ENCODE data around the gene GMPPB.
A peak's percentile ranks its signal among the peaks of the same experiment; 100 is the strongest.

The GMPPB gene

DNA sequence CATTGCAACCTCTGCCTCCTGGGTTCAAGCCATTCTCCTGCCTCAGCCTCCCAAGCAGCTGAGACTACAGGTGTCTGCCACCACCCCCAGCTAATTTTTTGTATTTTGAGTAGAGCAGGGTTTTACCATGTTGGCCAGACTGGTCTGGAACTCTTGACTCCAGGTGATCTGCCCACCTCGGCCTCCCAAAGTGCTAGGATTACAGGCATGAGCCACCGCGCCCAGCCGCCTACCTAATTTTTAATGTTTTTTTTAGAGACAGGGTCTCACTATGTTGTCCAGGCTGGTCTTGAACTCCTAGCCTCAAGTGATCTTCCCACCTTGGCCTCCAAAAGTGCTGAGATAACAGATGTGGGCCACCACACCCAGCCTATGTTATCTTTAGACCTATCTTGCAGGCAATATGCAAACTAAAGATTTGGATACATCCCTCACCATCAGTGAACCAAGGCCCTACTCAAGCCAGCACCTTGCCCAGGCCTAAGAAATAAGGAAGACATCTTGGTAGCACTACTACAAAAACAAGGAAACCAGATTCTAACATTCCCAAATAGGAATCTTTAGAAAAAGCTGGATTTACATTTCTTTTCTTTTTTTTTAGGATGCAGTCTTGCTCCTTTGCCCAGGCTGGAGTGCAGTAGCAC is 6.3 kb upstream of the GMPPB start:
- no peak for DNase-seq (ENCODE audit: low read depth in 3 of 3)

GRCh38 chr3:49727924-49728361 is 4.2 kb upstream of the GMPPB start:
- no peak for DNase-seq (ENCODE audit: low read depth in 3 of 3)

GRCh38 chr3:49727154-49727923 is 3.6 kb upstream of the GMPPB start:
- no peak for DNase-seq (ENCODE audit: low read depth in 3 of 3)

DNA sequence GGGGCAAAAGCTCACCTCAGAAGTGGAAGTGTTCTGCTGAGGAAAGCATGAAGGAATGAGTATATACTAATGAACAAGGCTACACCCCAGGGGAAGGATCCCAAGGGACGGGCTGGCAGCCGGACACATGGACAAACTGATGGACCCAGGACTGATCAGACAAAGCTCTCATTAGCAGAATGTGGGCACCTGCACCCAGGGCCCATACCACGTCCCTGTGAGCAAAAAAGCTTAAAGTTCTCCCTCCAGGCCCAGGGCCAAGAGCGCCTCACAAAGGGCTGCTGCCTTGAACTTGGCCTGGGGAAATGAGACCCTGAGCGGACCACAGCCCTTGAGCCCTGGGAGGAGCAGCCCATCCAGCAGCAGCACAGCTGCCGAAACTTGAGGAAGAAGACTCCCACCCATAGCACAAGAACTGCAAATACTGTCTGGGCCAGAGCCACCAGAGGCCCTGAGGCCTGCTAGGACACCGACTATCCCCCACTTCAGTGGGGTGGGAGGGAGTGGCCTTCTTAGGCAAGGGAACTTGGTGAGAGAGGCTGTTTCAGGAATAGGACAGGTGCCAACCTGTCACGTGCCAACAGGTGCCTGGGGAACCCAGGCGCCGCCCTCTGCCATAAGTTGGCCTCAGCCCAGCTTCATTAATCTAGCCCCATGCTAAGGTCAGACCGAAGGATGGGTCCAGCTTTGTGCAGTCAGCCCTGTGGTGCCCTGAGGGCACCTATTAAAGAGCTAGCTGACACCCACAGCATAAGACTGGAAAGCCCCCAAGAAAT is 2.3 kb upstream of the GMPPB start:
- DNase-seq (ENCODE audit: low read depth in 3 of 3): no peak

DNA sequence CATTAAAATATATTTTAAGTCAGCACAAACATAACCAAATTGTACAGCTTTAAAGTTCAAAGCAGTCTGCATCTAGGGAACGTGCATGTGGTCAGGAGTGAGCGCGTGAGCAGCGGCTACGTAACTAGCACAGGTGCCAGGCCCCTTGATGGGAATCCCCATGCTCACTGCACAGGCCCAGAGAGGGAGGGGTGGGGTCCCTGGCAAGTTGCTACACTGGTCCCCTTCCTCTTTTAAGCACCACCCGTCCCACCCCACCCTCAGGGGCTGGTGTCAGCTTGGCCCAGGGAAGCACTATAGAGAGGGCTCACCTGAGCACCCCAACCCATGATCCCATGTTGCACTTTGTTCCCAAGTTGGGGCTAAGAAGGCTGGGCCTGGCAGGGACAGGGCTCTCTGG is 835 bp upstream of the GMPPB start:
- no peak for DNase-seq (ENCODE audit: low read depth in 3 of 3)

DNA sequence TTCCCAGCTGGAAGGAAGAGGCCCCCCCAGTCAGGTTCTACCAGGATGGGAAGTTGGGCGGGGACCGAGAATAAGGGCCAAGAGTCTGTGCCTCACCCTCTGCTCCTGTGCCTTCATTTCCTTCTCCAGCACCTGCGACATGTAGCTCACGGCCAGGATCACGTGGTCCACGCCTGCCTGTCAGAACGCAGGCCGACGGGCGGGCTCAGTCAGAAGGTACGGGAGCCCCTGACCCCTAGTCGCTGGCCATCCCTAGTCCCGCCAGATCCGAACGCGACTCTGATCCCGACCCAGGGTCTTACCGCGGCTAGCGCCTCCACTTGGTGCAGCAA is 489 bp downstream of the GMPPB start:
- DNase-seq (ENCODE audit: low read depth in 3 of 3): peak; percentile 23 to 61 (median 25)

DNA sequence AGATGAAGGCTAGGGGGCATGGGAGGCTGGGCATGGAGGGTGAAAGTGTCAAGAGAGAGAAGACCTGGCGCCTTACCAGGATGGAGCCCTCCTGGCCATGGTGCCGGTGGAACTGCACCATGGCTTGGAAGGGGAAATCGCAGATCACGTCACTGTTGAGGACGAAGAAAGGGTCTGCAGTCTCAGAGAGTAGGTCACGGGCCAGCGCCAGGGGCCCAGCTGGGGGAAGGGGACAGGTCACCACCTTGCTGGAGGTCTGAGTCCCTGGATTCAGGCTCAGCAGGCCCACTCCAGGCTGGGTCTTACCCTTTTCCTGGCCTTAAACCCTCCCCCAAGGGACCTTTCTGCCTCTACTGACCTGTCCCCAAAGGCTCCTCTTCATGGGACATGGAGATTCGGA is 855 bp downstream of the GMPPB start:
- no peak for DNase-seq (ENCODE audit: low read depth in 3 of 3)

DNA sequence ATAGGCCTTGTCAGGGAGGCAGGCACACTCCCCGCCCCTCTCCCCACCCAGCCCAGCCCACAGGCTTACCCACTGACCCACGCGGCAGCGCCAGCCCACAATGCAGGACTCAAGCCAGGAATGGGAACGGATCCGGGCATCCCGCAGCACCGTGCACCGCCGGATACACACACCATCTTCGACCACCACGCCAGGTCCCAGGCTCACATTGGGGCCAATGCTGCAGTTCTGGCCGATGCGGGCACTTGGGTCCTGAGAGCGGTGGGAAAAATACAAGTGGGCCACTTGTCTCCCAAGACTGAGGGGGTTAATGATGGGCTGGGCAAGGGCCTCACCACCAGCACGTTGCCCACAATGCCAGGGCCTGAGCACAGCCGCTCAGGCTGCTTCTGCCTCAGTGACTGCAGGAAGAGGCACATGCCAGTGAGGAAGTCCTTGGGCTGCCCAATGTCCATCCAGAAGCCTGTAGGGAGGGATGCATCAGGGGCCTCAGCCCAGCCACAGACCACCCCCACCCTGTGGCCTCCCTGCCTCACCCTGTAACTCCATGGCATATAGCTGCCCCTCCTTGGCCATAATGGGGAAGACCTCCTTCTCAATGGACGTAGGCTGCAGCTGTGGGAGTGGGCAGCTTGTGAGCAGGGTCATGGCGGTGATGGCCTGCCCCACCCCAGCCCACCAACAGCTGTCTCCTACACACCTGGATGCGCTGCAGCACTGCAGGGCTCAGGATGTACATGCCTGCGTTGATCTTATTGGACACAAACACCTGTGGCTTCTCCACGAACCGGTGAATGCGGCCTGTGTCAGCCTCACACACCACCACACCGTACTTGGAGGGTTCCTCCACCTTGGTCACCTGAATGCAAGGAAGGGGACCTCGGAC is 1.6 kb downstream of the GMPPB start:
- DNase-seq (ENCODE audit: low read depth in 3 of 3): no peak

- no peak for DNase-seq (ENCODE audit: low read depth in 3 of 3)
Measured at GRCh38 chr3:49721596-49721895, 2.2 kb downstream of the GMPPB start.

- DNase-seq (ENCODE audit: low read depth in 3 of 3): no peak
Measured at GRCh38 chr3:49720855-49721595, 2.7 kb downstream of the GMPPB start.

DNA sequence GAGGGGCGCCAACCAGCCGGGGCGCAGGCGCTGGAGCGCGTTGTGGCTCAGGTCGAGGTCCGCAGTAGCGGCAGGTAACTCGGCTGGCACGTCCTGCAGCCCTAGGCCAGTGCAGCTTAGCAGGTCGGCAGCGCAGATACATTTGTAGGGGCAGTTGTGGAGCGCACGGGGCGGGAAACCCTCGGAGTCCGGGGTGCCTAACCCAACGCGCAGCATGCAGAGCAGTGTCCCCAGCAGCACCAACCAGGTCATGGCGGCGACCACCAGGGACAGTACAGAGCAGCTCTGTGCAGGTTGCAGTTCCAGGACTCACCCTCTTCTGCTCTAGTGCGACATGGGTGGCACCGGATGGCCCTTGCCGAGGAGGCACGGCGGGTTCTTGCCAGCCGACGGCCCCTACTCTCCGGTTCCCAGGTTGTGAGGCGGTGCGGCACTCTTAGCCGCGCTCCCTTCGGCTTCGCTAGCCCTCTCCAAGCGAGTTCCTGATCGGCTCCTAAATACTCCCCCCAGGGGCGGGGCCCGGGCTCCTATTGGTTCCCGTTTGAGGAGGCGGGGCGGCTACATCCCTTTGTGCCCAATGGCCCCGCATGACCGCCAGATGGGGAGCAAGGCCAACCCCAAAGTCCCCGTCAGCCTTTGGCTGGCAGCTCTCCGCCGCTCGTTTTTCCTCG is 4.4 kb downstream of the GMPPB start, which contains the start of gene AMIGO3:
TSS of gene AMIGO3 (minus strand) at position 471 of the 671 bp plus-strand sequence. CDS start at position 252, 219 bp downstream.
- DNase-seq (ENCODE audit: low read depth in 3 of 3): peak; percentile 77 to 94 (median 84)

DNA sequence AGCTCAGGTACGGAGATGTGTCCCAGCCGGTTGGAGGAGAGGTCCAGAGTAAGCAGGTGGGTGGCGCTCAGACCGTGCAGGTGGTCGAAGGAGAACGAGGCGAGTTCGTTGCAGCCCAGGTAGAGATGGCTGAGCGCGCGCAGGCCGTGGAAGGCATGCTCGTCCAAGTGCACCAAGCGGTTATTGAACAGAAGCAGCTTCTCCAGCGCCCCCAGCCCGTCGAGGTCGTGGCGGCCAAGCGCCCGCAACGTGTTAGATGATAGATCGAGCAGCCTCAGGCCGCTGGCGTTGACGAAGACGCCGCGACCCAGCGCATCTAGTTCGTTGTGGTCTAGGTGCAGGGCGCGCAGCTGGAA is 4.9 kb downstream of the GMPPB start:
- DNase-seq (ENCODE audit: low read depth in 3 of 3): no peak

GRCh38 chr3:49717959-49718857 is 5.5 kb downstream of the GMPPB start:
- no peak for DNase-seq (ENCODE audit: low read depth in 3 of 3)

DNA sequence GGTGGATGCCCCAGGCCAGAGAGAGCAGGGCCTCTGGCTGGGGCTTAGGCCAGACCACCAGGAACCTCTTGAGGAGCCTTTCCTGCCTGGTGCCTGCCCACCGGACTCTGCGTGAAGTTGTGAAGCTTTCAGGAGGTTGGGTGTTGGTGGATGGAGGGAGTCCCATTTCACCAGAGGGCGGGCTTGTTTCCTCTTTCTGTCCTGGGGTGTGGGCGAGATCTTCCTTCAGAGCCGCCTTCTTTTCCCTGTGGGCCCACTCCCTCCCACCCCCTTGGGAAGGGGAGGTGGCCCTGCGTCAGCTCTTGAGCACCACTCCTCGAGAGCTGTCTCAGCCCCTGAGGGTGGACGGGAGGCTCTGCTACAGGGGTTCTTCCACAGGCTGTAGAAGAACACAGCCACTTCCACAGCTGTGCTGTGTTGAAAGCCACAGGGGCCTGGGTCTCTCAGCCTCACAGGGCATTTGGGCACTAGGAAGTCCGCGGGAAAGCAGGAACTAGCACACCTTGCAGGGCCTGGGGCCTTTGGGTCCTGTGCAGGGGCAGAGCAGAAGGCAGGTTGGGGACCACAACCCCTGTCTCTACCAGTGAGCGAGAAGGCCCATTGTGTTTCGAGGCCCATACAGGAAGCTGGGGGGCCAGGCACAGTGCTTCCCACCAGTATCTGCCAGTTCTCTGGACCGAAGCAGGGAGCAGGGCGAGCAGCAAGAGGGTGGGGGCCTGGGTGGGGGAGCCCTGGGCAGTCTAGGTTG is 6.4 kb downstream of the GMPPB start:
- DNase-seq (ENCODE audit: low read depth in 3 of 3): no peak

- DNase-seq (ENCODE audit: low read depth in 3 of 3): no peak
Measured at GRCh38 chr3:49716691-49717210, 7.0 kb downstream of the GMPPB start.

DNA sequence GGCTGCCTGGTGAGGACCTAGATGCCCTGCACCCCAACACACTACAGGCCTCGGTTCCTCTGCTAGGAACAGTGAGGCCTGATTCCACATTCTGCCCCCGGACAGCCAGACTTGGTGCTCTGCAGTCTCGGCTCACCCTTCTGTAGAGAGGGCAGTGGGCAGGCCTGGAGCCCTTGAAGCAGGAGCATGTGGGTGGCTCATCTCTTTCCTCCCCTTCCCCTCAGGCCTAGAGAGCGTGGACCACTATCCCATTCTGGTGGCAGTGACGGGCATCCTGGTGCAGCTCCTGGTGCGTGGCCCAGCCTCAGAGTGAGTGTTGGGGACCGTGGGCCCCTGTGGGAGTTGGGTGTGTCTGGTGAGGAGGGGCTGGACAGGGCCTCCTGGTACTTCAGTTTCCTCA is 7.6 kb downstream of the GMPPB start:
- DNase-seq (ENCODE audit: low read depth in 3 of 3): no peak

DNA sequence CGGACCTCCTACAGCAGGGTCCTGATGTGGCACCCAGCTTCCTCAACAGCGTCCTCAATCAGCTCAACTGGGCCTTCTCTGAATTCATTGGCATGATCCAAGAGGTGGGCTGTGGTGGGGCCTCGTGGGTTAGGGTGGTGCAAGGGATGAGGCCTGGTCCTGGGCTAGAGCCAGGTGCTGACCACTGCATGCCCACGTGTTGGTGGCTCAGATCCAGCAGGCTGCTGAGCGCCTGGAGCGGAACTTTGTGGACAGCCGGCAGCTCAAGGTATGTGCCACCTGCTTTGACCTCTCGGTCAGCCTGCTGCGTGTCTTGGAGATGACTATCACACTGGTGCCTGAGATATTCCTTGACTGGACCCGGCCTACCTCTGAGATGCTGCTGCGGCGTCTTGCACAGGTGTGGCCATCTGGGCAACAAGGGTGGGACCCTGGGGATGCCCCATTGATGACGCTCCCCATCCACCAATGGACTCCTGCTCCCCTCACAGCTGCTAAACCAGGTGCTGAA is 8.1 kb downstream of the GMPPB start:
- DNase-seq (ENCODE audit: low read depth in 3 of 3): no peak

Data from stimulated activated CD4-positive, alpha-beta T cell treated with anti-CD3 and anti-CD28 coated beads, TNF-alpha, amount 100 ng/mL, for 24 hours (primary cell).